HepG2 (cell line): ENCODE measurements around the gene PLEKHA3. TPM values are rescaled to one million over a fixed set of nuclear protein-coding genes. Genes with fewer than 3 reads are reported as not detected.

Experiments used
- CREBL2 ChIP-seq: sonication (generic); formaldehyde crosslinking; IDR thresholded peaks from 2 replicates; pipeline ENCODE4 v1.8.1; 2023; ENCODE audit warnings: missing genetic modification reagents, mild to moderate bottlenecking, borderline replicate concordance
- DZIP1 ChIP-seq: sonication (generic); formaldehyde crosslinking; IDR thresholded peaks from 2 replicates; pipeline ENCODE4 v1.5.0; 2020; ENCODE audit warnings: mild to moderate bottlenecking, missing genetic modification reagents
- FOSL1 ChIP-seq: sonication (generic); formaldehyde crosslinking; IDR thresholded peaks from 2 replicates; pipeline ENCODE4 v1.9.0; 2021; ENCODE audit warnings: missing genetic modification reagents, borderline replicate concordance
- GMEB2 ChIP-seq: IDR thresholded peaks from 2 replicates; pipeline ENCODE4 v1.6.1; 2016; ENCODE audit warnings: missing biosample characterization, missing genetic modification reagents, low read depth
- HOXA3 ChIP-seq: sonication (generic); formaldehyde crosslinking; IDR thresholded peaks from 2 replicates; pipeline ENCODE4 v1.5.0; 2020; ENCODE audit warnings: missing genetic modification reagents
- MED1 ChIP-seq: sonication (generic); formaldehyde crosslinking; IDR thresholded peaks from 2 replicates; pipeline ENCODE4 v1.4.0; 2020; ENCODE audit warnings: missing genetic modification reagents
- MXI1 ChIP-seq: IDR thresholded peaks from 3 replicates; pipeline ENCODE4 v1.6.1; 2012; ENCODE audit warnings: low read depth, low read length, inconsistent platforms, borderline replicate concordance
- POLR2AphosphoS5 ChIP-seq: IDR thresholded peaks from 2 replicates; pipeline ENCODE4 v1.6.1; 2012; ENCODE audit warnings: low read depth, low read length
- THAP9 ChIP-seq: sonication (generic); formaldehyde crosslinking; IDR thresholded peaks from 2 replicates; pipeline ENCODE4; 2020; ENCODE audit warnings: missing genetic modification reagents, mild to moderate bottlenecking, borderline replicate concordance
- ZBTB49 ChIP-seq: sonication (generic); formaldehyde crosslinking; IDR thresholded peaks from 2 replicates; pipeline ENCODE4 v1.4.0; 2020; ENCODE audit warnings: missing genetic modification reagents, borderline replicate concordance
- ZNF224 ChIP-seq: sonication (generic); formaldehyde crosslinking; IDR thresholded peaks from 2 replicates; pipeline ENCODE4 v1.5.0; 2020; ENCODE audit warnings: mild to moderate bottlenecking, missing genetic modification reagents
- ZNF234 ChIP-seq: sonication (generic); formaldehyde crosslinking; conservative IDR thresholded peaks from 2 replicates; pipeline ENCODE4 v1.5.1; 2020; ENCODE audit warnings: mild to moderate bottlenecking, missing genetic modification reagents
- ZNF329 ChIP-seq: sonication (generic); formaldehyde crosslinking; IDR thresholded peaks from 2 replicates; pipeline ENCODE4 v1.9.0; 2021; ENCODE audit warnings: low read depth, mild to moderate bottlenecking, missing genetic modification reagents
- ZNF44 ChIP-seq: sonication (generic); formaldehyde crosslinking; IDR thresholded peaks from 2 replicates; pipeline ENCODE4 v1.5.1; 2020; ENCODE audit warnings: mild to moderate bottlenecking, missing genetic modification reagents
- polyA plus RNA-seq, 8 experiments: library from polyadenylated mRNA; depleted of rRNA in 3 of 8; stranded (reverse) in 7 of 8; unstranded in 1 of 8; fragments of >200 nt; fragmentation: Illumina TruSeq in 4 of 8; extraction: Trizol in 4 of 8; gene quantifications; 2 replicates each; pipeline versions ENCODE4 v1.2.1 to v1.2.3, GENCODE V29; 2011 to 2016; ENCODE audit warnings: low read depth in 4 of 8, missing spikeins in 1 of 8, mixed read lengths in 1 of 8; ENCODE audit not compliant: insufficient read depth in 1 of 8
- total RNA-seq, 5 experiments: library from RNA; depleted of rRNA; stranded (reverse); fragments of >200 nt; fragmentation: Illumina TruSeq; extraction: Trizol; gene quantifications; 2 replicates each; pipeline ENCODE4 v1.2.3, GENCODE V29; 2016; ENCODE audit warnings: low read depth in 1 of 5

PLEKHA3 gene
- total and polyA plus RNA-seq, 2 of the 13 experiments (the other 11 are each of a cell fraction or from before 2014, with no cell fraction given): 11.7 to 23.1 TPM

- TF ChIP-seq DZIP1 (no peak; the same call in 1 of the 2 replicates), ZNF44 (CRISPR knock-in tag) (peak; percentile 92), GMEB2 (no peak), CREBL2 (CRISPR knock-in tag) (peak; percentile 71; the same call in 1 of the 2 replicates), THAP9 (CRISPR knock-in tag) (peak; percentile 87; the same call in 1 of the 2 replicates), HOXA3 (CRISPR knock-in tag) (peak; percentile 87), ZNF234 (no peak), POLR2AphosphoS5 (peak; percentile 96), ZNF329 (CRISPR knock-in tag) (no peak; the same call in 1 of the 2 replicates), ZNF224 (0 out of 2 replicates have a peak, but pooled peaks have one; percentile 77), MXI1 (peak; percentile 66; the same call in 1 of the 3 replicates), MED1 (CRISPR knock-in tag) (peak; percentile 70), ZBTB49 (peak; percentile 47; the same call in 1 of the 2 replicates), FOSL1 (CRISPR knock-in tag) (no peak)
Observed at GRCh38 chr2:178478439-178479274, 1.6 kb upstream of the PLEKHA3 start, which contains the start of gene FKBP7 (continued).
